SK-N-SH treated with all-trans-retinoic acid at 6 μM for 48 hours (cell line): Measurements from ENCODE around the gene POLK.

Experiments used
- ARNTL ChIP-seq: fragments of 450-650 bp; formaldehyde crosslinking; IDR thresholded peaks from 2 replicates; pipeline ENCODE4 v1.5.0; 2020; ENCODE audit warnings: low read depth, mild to moderate bottlenecking, moderate library complexity, borderline replicate concordance
- TCF4 ChIP-seq: fragments of 250-450 bp; sonication (Bioruptor Pico); IDR thresholded peaks from 2 replicates; pipeline ENCODE4 v1.8.0; 2021; ENCODE audit warnings: mild to moderate bottlenecking, moderate library complexity, borderline replicate concordance
- TOX ChIP-seq: fragments of 250-450 bp; sonication (Bioruptor Pico); IDR thresholded peaks from 2 replicates; pipeline ENCODE4 v1.8.0; 2021; ENCODE audit warnings: mild to moderate bottlenecking, moderate library complexity, borderline replicate concordance
- ZNF70 ChIP-seq: fragments of 450-650 bp; formaldehyde crosslinking; IDR thresholded peaks from 2 replicates; pipeline ENCODE4 v1.5.0; 2020; ENCODE audit warnings: mild to moderate bottlenecking, moderate library complexity
- ZNF8 ChIP-seq: fragments of 450-650 bp; formaldehyde crosslinking; IDR thresholded peaks from 2 replicates; pipeline ENCODE4 v1.5.0; 2020; ENCODE audit warnings: mild to moderate bottlenecking, moderate library complexity
- TF ChIP-seq, protein P1 (sequence below): fragments of 250-450 bp; sonication (Bioruptor Pico); IDR thresholded peaks from 2 replicates; pipeline ENCODE4 v1.5.1; 2021; ENCODE audit warnings: mild to moderate bottlenecking, moderate library complexity
- TF ChIP-seq, protein P2 (sequence below): fragments of 250-450 bp; sonication (Bioruptor Pico); IDR thresholded peaks from 2 replicates; pipeline ENCODE4 v1.5.1; 2020; ENCODE audit warnings: low read depth, mild to moderate bottlenecking, moderate library complexity
- TF ChIP-seq, protein P3 (sequence below): fragments of 250-450 bp; sonication (Bioruptor Pico); IDR thresholded peaks from 2 replicates; pipeline ENCODE4 v1.8.0; 2020; ENCODE audit warnings: mild to moderate bottlenecking, moderate library complexity, borderline replicate concordance

- TF ChIP-seq ZNF70 (CRISPR knock-in tag): no peak
- TF ChIP-seq ARNTL: no peak
- TF ChIP-seq ZNF8 (CRISPR knock-in tag): no peak
- TF ChIP-seq, protein P1, sequence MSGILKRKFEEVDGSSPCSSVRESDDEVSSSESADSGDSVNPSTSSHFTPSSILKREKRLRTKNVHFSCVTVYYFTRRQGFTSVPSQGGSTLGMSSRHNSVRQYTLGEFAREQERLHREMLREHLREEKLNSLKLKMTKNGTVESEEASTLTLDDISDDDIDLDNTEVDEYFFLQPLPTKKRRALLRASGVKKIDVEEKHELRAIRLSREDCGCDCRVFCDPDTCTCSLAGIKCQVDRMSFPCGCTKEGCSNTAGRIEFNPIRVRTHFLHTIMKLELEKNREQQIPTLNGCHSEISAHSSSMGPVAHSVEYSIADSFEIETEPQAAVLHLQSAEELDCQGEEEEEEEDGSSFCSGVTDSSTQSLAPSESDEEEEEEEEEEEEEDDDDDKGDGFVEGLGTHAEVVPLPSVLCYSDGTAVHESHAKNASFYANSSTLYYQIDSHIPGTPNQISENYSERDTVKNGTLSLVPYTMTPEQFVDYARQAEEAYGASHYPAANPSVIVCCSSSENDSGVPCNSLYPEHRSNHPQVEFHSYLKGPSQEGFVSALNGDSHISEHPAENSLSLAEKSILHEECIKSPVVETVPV (CRISPR knock-in tag): no peak
- TF ChIP-seq, protein P2, sequence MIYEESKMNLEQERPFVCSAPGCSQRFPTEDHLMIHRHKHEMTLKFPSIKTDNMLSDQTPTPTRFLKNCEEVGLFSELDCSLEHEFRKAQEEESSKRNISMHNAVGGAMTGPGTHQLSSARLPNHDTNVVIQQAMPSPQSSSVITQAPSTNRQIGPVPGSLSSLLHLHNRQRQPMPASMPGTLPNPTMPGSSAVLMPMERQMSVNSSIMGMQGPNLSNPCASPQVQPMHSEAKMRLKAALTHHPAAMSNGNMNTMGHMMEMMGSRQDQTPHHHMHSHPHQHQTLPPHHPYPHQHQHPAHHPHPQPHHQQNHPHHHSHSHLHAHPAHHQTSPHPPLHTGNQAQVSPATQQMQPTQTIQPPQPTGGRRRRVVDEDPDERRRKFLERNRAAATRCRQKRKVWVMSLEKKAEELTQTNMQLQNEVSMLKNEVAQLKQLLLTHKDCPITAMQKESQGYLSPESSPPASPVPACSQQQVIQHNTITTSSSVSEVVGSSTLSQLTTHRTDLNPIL: no peak
- no peak for TF ChIP-seq TCF4 (CRISPR knock-in tag)
- TF ChIP-seq, protein P3, sequence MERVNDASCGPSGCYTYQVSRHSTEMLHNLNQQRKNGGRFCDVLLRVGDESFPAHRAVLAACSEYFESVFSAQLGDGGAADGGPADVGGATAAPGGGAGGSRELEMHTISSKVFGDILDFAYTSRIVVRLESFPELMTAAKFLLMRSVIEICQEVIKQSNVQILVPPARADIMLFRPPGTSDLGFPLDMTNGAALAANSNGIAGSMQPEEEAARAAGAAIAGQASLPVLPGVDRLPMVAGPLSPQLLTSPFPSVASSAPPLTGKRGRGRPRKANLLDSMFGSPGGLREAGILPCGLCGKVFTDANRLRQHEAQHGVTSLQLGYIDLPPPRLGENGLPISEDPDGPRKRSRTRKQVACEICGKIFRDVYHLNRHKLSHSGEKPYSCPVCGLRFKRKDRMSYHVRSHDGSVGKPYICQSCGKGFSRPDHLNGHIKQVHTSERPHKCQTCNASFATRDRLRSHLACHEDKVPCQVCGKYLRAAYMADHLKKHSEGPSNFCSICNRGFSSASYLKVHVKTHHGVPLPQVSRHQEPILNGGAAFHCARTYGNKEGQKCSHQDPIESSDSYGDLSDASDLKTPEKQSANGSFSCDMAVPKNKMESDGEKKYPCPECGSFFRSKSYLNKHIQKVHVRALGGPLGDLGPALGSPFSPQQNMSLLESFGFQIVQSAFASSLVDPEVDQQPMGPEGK (CRISPR knock-in tag): no peak
- TF ChIP-seq TOX (CRISPR knock-in tag): no peak
Observed at GRCh38 chr5:75509546-75509945, 2.1 kb upstream of the POLK start.
